HEK293T (cell line): ENCODE results near the gene CLEC18C.
"Not testable (repeated sequence)": the region's sequence is repeated elsewhere in the genome, so short reads cannot be mapped to it uniquely, and the experiment has no call there.

Experiments
- CTCF ChIA-PET: fragments of 350-600 bp; formaldehyde crosslinking; extraction: SDS; loops from one replicate; lab custom pipeline; 2021; ENCODE audit warnings: antibody characterized with exemption, inconsistent platforms; lab: Yijun Ruan, JAX
- POLR2A ChIA-PET: fragments of 350-600 bp; formaldehyde crosslinking; extraction: SDS; loops from one replicate; lab custom pipeline; 2020; ENCODE audit warnings: antibody characterized with exemption, inconsistent platforms; lab: Yijun Ruan, JAX
- DNase-seq: peaks from one replicate; pipeline ENCODE4 v3.0.0; 2012; ENCODE audit warnings: mixed read lengths; ENCODE audit errors: extremely low spot score

CLEC18C gene

GRCh38 chr16:70203508-70203907 is 29.9 kb downstream of the CLEC18C start:
- DNase-seq, CTCF ChIA-PET, POLR2A ChIA-PET: not testable (repeated sequence)

GRCh38 chr16:70204010-70204409 is 30.4 kb downstream of the CLEC18C start:
- DNase-seq, CTCF ChIA-PET, POLR2A ChIA-PET: not testable (repeated sequence)

- DNase-seq, POLR2A ChIA-PET, CTCF ChIA-PET: not testable (repeated sequence)
These were observed 31.2 kb downstream of the CLEC18C start for GRCh38 chr16:70204668-70205405.

- CTCF ChIA-PET, DNase-seq, POLR2A ChIA-PET: not testable (repeated sequence)
These were observed 32.8 kb downstream of the CLEC18C start for GRCh38 chr16:70206382-70206781.

GRCh38 chr16:70218586-70218985 is 45.0 kb downstream of the CLEC18C start:
- POLR2A ChIA-PET, DNase-seq, CTCF ChIA-PET: not testable (repeated sequence)

GRCh38 chr16:70222574-70222973 is 49.0 kb downstream of the CLEC18C start:
- DNase-seq, CTCF ChIA-PET, POLR2A ChIA-PET: not testable (repeated sequence)

- DNase-seq, CTCF ChIA-PET, POLR2A ChIA-PET: not testable (repeated sequence)
These were observed 49.6 kb downstream of the CLEC18C start for GRCh38 chr16:70223216-70223615.

- DNase-seq, POLR2A ChIA-PET, CTCF ChIA-PET: not testable (repeated sequence)
These were observed 50.5 kb downstream of the CLEC18C start for GRCh38 chr16:70223971-70224513.

GRCh38 chr16:70224645-70225044 is 51.1 kb downstream of the CLEC18C start:
- DNase-seq, POLR2A ChIA-PET, CTCF ChIA-PET: not testable (repeated sequence)

- POLR2A ChIA-PET, DNase-seq, CTCF ChIA-PET: not testable (repeated sequence)
These were observed 51.8 kb downstream of the CLEC18C start for GRCh38 chr16:70225430-70225829.

GRCh38 chr16:70226024-70226423 is 52.4 kb downstream of the CLEC18C start:
- POLR2A ChIA-PET, DNase-seq, CTCF ChIA-PET: not testable (repeated sequence)

- DNase-seq, POLR2A ChIA-PET, CTCF ChIA-PET: not testable (repeated sequence)
These were observed 58.2 kb downstream of the CLEC18C start for GRCh38 chr16:70231831-70232230.
